HEK293 (cell line): ENCODE data around the gene KRT7.

Experiments
- CTCF ChIA-PET: fragments of 350-600 bp; formaldehyde crosslinking; extraction: SDS; loops from one replicate; lab custom pipeline; 2021; ENCODE audit warnings: antibody characterized with exemption; lab: Yijun Ruan, JAX
- POLR2A ChIA-PET: fragments of 300-600 bp; formaldehyde crosslinking; extraction: SDS; loops from one replicate; lab custom pipeline; 2020; ENCODE audit warnings: antibody characterized with exemption, inconsistent platforms; lab: Yijun Ruan, JAX
- H3K27ac ChIP-seq: fragments of 200-500 bp; sonication (Bioruptor generic); 2 replicates; pipeline ENCODE4 v1.5.1; 2014; ENCODE audit warnings: low read depth, low read length, control low read depth, inconsistent platforms; ENCODE audit errors: extremely low read depth
- H3K36me3 ChIP-seq, 2 experiments: fragments of 200-500 bp in 1 of 2; sonication (Bioruptor generic) in 1 of 2; 1 replicate in 1 of 2; 2 replicates in 1 of 2; pipeline ENCODE4 v1.5.1; 2014 to 2017; ENCODE audit warnings: inconsistent platforms in 2 of 2, low read length in 2 of 2; ENCODE audit not compliant: control insufficient read depth in 2 of 2, insufficient read depth in 1 of 2
- H3K4me1 ChIP-seq: fragments of 200-500 bp; sonication (Bioruptor generic); 2 replicates; pipeline ENCODE4 v1.5.1; 2014; ENCODE audit warnings: mild to moderate bottlenecking, low read length, inconsistent platforms; ENCODE audit not compliant: control insufficient read depth, insufficient read depth
- H3K4me3 ChIP-seq: 2 replicates; pipeline ENCODE4 v1.5.1; 2011; ENCODE audit warnings: low read depth, mild to moderate bottlenecking, control low read depth, low read length, moderate library complexity
- H3K9me3 ChIP-seq: fragments of 200-500 bp; sonication (Bioruptor generic); 2 replicates; pipeline ENCODE4 v1.5.1; 2014; ENCODE audit warnings: low read depth, low read length, inconsistent platforms; ENCODE audit not compliant: control insufficient read depth, insufficient read depth
- EGR2 ChIP-seq: fragments of 450-650 bp; formaldehyde crosslinking; IDR thresholded peaks from 2 replicates; pipeline ENCODE4 v1.5.1; 2016; ENCODE audit warnings: low read depth, missing biosample characterization, missing genetic modification characterization
- GLIS2 ChIP-seq: fragments of 450-650 bp; formaldehyde crosslinking; IDR thresholded peaks from 2 replicates; pipeline ENCODE4 v1.5.1; 2016; ENCODE audit warnings: missing biosample characterization, missing genetic modification characterization
- MEIS1 ChIP-seq: sonication (generic); formaldehyde crosslinking; IDR thresholded peaks from 2 replicates; pipeline ENCODE4 v1.8.1; 2022; ENCODE audit warnings: missing genetic modification reagents, mild to moderate bottlenecking, borderline replicate concordance
- PATZ1 ChIP-seq: fragments of 450-650 bp; formaldehyde crosslinking; IDR thresholded peaks from 2 replicates; pipeline ENCODE4 v1.5.1; 2016; ENCODE audit warnings: missing biosample characterization, missing genetic modification characterization
- SP2 ChIP-seq: fragments of 450-650 bp; formaldehyde crosslinking; IDR thresholded peaks from 2 replicates; pipeline ENCODE4 v1.5.1; 2016; ENCODE audit warnings: missing biosample characterization, missing genetic modification characterization
- TSHZ1 ChIP-seq: fragments of 450-650 bp; formaldehyde crosslinking; IDR thresholded peaks from 2 replicates; pipeline ENCODE4 v1.5.1; 2016; ENCODE audit warnings: missing biosample characterization, missing genetic modification characterization, borderline replicate concordance
- ZBTB17 ChIP-seq: fragments of 450-650 bp; formaldehyde crosslinking; IDR thresholded peaks from 2 replicates; pipeline ENCODE4 v1.5.1; 2016; ENCODE audit warnings: missing biosample characterization, missing genetic modification characterization
- ZBTB26 ChIP-seq: fragments of 450-650 bp; formaldehyde crosslinking; optimal IDR thresholded peaks from 2 replicates; pipeline ENCODE3; 2016; ENCODE audit warnings: missing biosample characterization, mild to moderate bottlenecking, missing genetic modification characterization
- ZIC2 ChIP-seq: fragments of 450-650 bp; formaldehyde crosslinking; IDR thresholded peaks from 2 replicates; pipeline ENCODE4 v1.5.1; 2016; ENCODE audit warnings: missing biosample characterization, missing genetic modification characterization
- ZNF121 ChIP-seq: fragments of 450-650 bp; formaldehyde crosslinking; IDR thresholded peaks from 2 replicates; pipeline ENCODE4 v1.5.1; 2016; ENCODE audit warnings: missing biosample characterization, missing genetic modification characterization
- ZNF18 ChIP-seq: fragments of 450-650 bp; formaldehyde crosslinking; IDR thresholded peaks from 2 replicates; pipeline ENCODE4 v1.5.1; 2016; ENCODE audit warnings: missing biosample characterization, missing genetic modification characterization
- ZNF223 ChIP-seq: fragments of 450-650 bp; formaldehyde crosslinking; IDR thresholded peaks from 2 replicates; pipeline ENCODE4 v1.5.1; 2016; ENCODE audit warnings: missing biosample characterization, missing genetic modification characterization
- ZNF302 ChIP-seq: fragments of 450-650 bp; formaldehyde crosslinking; IDR thresholded peaks from 2 replicates; pipeline ENCODE4 v1.5.1; 2016; ENCODE audit warnings: missing biosample characterization, missing genetic modification characterization, low read depth
- ZNF341 ChIP-seq: fragments of 450-650 bp; formaldehyde crosslinking; IDR thresholded peaks from 2 replicates; pipeline ENCODE4; 2016; ENCODE audit warnings: low read depth, missing biosample characterization, missing genetic modification characterization
- ZNF362 ChIP-seq: fragments of 450-650 bp; formaldehyde crosslinking; IDR thresholded peaks from 2 replicates; pipeline ENCODE4 v1.5.1; 2016; ENCODE audit warnings: missing biosample characterization, missing genetic modification characterization
- ZNF404 ChIP-seq: fragments of 450-650 bp; formaldehyde crosslinking; IDR thresholded peaks from 2 replicates; pipeline ENCODE4 v1.5.1; 2017; ENCODE audit warnings: missing biosample characterization, missing genetic modification characterization
- ZNF423 ChIP-seq: fragments of 450-650 bp; formaldehyde crosslinking; IDR thresholded peaks from 2 replicates; pipeline ENCODE4 v1.5.1; 2016; ENCODE audit warnings: missing biosample characterization, missing genetic modification characterization
- ZNF473 ChIP-seq: fragments of 450-650 bp; formaldehyde crosslinking; IDR thresholded peaks from 2 replicates; pipeline ENCODE4 v1.5.1; 2017; ENCODE audit warnings: missing biosample characterization, missing genetic modification characterization
- ZNF558 ChIP-seq: fragments of 450-650 bp; formaldehyde crosslinking; IDR thresholded peaks from 2 replicates; pipeline ENCODE4 v1.5.1; 2016; ENCODE audit warnings: missing biosample characterization, missing genetic modification characterization
- ZNF585B ChIP-seq: fragments of 450-650 bp; formaldehyde crosslinking; IDR thresholded peaks from 2 replicates; pipeline ENCODE4 v1.5.1; 2016; ENCODE audit warnings: missing biosample characterization, missing genetic modification characterization
- ZNF600 ChIP-seq: fragments of 450-650 bp; formaldehyde crosslinking; IDR thresholded peaks from 2 replicates; pipeline ENCODE4 v1.5.1; 2016; ENCODE audit warnings: missing biosample characterization, missing genetic modification characterization
- ZNF624 ChIP-seq: fragments of 450-650 bp; formaldehyde crosslinking; IDR thresholded peaks from 2 replicates; pipeline ENCODE4 v1.5.1; 2017; ENCODE audit warnings: missing biosample characterization, missing genetic modification characterization
- ZNF654 ChIP-seq: fragments of 450-650 bp; formaldehyde crosslinking; IDR thresholded peaks from 2 replicates; pipeline ENCODE4 v1.5.1; 2016; ENCODE audit warnings: low read depth, missing biosample characterization, missing genetic modification characterization
- ZNF664 ChIP-seq: fragments of 450-650 bp; formaldehyde crosslinking; IDR thresholded peaks from 2 replicates; pipeline ENCODE4 v1.5.1; 2016; ENCODE audit warnings: missing biosample characterization, missing genetic modification characterization
- ZNF792 ChIP-seq: fragments of 450-650 bp; formaldehyde crosslinking; IDR thresholded peaks from 2 replicates; pipeline ENCODE4 v1.5.1; 2016; ENCODE audit warnings: missing biosample characterization, missing genetic modification characterization
- ZSCAN18 ChIP-seq: fragments of 450-650 bp; formaldehyde crosslinking; IDR thresholded peaks from 2 replicates; pipeline ENCODE4 v1.5.1; 2016; ENCODE audit warnings: missing biosample characterization, missing genetic modification characterization

Gene KRT7

GRCh38 chr12:52212701-52213563 is 20.1 kb upstream of the KRT7 start:
- CTCF ChIA-PET = interaction anchor here (0.6 to 8.0 kb wide), 34 partner anchors 9 to 294 kb away, joined by 3 to 62 read pairs (median 4); partner anchors contain the start of gene KRT80
- TF ChIP-seq ZNF558 (tag by site-specific recombination) (no peak), EGR2 (no peak), ZNF792 (tag by site-specific recombination) (no peak), ZNF302 (tag by site-specific recombination) (no peak), ZBTB26 (peak; percentile 5), ZNF404 (0 out of 2 replicates have a peak, but pooled peaks have one; percentile 15), ZBTB17 (no peak), TSHZ1 (tag by site-specific recombination) (no peak), ZNF423 (tag by site-specific recombination) (no peak), ZNF664 (tag by site-specific recombination) (no peak), ZNF473 (tag by site-specific recombination) (no peak), SP2 (tag by site-specific recombination) (no peak), ZIC2 (tag by site-specific recombination) (peak; percentile 85), ZNF223 (tag by site-specific recombination) (0 out of 2 replicates have a peak, but pooled peaks have one; percentile 46), ZNF18 (tag by site-specific recombination) (no peak), ZNF600 (no peak), GLIS2 (tag by site-specific recombination) (peak; percentile 13; the same call in 1 of the 2 replicates), ZNF121 (no peak), MEIS1 (CRISPR knock-in tag) (no peak), ZNF585B (tag by site-specific recombination) (no peak), ZNF362 (tag by site-specific recombination) (no peak), ZNF654 (tag by site-specific recombination) (no peak), ZSCAN18 (tag by site-specific recombination) (no peak), ZNF341 (peak; percentile 95), ZNF624 (tag by site-specific recombination) (no peak), PATZ1 (tag by site-specific recombination) (no peak)

More at GRCh38 chr12:52212701-52213563, 20.1 kb upstream of the KRT7 start:
- Histone ChIP-seq H3K4me1 (no peaks in the 10 kb centered on the region; the same call in 1 of the 2 replicates), H3K27ac (no peak overlapping the region), H3K9me3 (no peaks in the 10 kb centered on the region), H3K36me3 (no peaks in the 10 kb centered on the region), H3K4me3 (no peak overlapping the region)
- POLR2A ChIA-PET = no interaction called here
